Dermis microvascular lymphatic vessel endothelial cell (primary cell): Measurements from ENCODE around the gene TK2. TPM values are rescaled to one million over a fixed set of nuclear protein-coding genes. Genes with fewer than 3 reads are reported as not detected.
"Not testable (repeated sequence)": the region's sequence is repeated elsewhere in the genome, so short reads cannot be mapped to it uniquely, and the experiment has no call there.

Experiments used
- DNase-seq, 2 donors: peaks; one replicate each; pipeline versions ENCODE4 v3.0.0 to v3.0.0-alpha.2; 2010; ENCODE audit warnings: low read depth in 2 of 2
- total RNA-seq: library from RNA; depleted of rRNA; stranded (reverse); fragments of >200 nt; gene quantifications from 2 replicates; pipeline ENCODE4 v1.2.1, GENCODE V29; 2014

The TK2 gene
- total RNA-seq, 1 donor from 2014 or later: 25.7 TPM

DNA sequence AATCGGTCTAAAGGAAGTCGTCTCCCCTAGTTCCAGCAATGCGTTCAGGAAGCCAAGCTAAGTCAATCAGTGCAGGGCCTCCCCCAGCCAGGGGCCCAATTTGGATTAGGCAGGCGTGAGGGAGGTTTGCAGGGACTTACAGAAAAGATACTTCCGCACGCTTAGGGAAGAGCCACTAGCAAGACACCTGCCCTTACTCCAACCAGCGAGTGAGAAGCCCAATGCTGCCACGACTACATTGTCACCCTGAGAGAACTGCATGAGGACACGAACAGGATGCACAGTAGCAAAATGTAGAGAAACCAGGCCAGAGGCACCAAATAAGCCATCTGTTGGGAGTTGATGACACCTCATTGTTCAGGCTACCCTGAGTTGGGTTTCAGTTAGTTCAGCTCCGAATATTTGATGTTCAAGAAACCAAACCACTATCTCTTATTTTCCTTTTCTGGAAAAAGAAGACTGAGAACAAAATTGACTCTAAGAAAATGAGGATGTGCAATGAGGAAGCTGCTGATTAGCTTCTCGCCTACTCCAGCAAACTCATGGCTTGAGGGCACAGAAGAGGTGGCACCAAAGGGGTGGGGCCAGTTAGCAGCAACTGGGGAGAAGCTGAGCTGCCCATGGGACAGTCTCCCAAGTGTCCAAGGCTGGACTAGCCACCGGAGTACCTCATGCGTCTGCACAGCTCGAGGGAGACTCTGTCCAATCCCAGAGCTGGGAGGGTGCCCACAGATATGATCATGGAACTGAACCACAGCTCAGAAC, 29.3 kb downstream of the TK2 start:
- DNase-seq: no peak

DNA sequence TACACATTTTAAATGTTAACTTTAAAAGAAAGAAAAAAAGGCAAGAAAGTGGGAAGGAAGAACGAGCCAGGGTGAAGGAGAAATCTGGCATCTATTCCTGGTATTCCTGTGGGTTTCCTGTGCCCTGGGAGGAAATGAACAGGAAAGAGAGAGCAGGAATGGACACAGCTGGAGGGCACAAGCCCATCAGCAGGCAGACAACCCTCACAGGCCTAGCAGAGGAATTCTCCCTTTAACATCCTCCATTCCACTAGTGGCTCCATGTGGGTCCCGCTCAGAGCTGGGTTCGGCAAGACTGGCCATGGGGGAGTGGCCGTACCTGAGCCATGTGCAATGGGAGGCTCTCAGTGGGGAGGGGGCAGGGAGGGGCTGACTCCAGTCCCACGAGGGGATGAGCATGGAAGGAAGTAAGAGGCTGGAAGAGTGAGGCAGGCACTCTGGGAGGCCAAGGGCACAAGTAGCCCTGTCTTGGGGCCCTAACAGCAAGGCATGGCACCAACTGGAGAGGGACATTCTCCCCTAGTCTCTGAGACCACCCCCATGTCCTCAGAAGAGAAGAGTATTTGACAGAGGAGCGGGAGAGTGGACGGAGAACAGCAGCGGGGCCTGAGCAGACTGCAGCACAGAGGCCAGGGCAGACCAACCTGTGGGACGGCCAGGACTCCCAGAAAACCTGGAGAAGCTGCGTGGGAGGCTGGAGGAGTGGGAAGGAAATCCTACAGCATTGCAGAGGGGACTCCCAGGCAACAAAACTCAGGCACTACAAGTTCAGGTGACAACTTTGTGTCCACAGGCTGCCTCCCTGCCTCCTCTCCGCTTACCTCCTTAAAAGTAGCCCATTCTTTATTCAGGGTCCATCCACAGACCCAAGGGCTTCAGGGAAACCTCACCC, 30.2 kb downstream of the TK2 start:
- DNase-seq: peak in 1 of 2 donors; percentile 38

DNA sequence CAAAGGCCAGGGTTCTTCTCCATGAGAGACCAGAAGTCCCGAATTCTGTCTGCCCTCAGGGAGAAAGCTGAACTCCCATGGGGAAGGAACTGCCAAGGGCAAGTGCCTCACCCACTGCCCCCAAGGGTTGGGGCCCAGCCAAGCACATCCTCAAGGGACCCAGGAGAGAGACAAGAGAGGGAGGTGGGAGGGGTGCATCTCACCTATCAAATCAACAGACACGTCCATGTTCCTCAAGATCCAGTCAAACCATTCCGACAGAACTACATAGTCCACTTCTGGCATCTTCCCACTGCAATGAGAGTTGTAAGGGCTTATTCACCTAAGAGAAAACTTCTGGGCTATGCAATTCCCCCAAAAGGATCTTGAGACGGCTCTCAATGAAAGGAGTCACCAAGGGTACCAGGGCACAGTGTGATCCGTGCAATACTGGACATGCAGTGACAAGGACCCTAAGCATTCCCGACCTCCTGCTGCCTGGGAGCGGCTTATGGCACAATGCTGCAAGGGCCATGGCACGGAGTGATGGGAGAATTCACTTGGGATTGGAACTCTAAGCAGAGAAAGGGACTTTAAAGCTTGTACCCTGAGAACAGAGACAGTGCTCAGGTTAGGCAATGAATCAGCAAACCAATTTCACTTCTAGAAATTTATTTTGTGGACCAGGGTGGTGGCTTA, 32.2 kb downstream of the TK2 start:
- DNase-seq: no peak

DNA sequence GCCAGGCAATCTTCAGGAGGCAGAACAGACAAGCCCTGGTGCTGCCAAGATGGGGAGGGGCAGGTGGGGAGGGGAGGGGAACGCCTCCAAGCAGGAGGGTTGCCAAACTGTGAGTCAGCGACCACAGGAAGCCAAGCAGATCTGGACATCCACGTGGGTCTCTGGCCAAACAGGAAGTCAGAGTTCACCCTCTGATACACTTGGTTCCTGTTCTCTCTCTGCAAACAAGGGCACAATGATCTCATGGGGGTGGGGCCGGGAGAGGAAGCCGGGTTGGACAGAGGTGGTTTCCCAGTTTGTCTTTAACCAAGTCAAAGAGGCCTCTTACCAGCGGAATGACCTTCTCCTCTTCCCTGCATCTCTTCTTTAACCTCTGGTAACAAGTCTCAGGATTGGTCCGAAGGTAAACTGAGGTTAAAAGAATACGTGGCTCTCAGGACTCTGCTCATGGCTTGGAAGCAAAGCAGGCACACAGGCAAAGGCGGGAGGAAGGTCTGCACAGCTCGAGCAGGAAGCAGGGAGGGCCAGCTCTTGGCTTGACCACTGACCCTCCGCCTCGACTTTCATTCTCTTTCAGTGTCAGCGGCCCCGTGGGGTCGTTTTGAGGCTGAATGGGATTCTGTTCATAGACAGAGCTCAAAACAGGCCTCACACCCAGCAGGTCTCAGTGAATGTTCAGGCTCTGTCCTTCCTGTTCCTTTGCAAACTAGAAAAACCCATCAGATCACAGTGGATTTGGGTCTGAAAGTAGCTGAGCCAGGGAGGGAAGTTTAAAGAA, 32.9 kb downstream of the TK2 start:
- peak; percentile 100 for DNase-seq

DNA sequence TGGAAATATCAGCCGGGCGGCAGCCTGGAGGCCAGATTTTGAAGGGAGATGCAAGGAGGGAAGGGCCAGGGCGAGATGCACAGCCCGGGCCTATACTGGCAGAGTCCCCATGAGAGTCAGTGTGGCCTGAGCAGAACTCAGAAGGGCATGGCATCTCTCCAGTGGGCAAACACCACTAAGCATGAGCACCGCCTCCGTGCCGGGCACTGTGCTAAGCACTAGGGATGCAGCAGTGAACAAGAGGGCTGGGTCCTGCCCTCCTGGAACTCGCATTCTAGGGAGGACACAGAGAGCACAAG, 33.5 kb downstream of the TK2 start:
- DNase-seq: no peak

DNA sequence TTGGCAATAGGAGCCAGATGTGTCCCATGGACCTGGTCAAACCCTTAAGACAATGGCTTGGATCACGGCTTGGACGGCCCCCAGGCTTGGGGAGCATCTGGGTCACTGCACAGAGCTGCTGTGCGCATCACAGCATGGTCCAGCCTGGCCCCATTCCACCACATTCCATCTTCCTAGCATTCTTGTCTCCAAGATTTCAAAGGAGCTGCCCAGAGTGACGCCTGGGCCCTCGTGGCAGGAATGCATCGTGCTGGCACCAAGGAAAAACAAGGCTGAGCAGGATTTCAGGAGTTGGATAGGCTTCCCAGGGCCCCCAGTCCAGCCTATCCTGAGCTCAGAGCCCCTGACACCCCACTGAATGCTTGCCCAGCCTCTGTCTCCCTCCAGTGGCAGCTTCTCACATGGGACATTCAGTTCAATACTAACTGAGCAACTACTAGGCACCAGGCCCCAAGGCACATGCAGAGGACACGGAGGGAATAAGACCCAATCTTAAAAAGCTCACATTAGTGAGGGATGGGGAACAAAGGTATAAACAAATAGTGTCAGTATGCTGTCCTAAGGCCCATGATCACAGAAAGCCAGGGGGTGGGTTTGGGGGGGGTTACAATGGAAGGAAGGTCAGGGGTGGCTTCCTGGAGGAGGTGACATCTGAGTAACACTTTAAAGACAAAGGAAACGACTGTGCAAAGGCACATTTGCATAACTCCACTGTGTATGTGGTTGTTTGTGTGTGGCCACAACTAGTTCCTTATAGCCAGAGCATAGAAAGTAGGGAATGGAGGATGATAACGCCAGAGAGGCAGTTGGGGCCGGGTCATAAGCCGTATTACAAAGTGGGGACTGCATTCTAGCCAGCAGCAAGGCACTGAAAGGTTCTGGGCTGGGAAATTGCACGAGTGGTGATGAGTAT, 34.1 kb downstream of the TK2 start:
- peak; percentile 57 to 75 for DNase-seq

DNA sequence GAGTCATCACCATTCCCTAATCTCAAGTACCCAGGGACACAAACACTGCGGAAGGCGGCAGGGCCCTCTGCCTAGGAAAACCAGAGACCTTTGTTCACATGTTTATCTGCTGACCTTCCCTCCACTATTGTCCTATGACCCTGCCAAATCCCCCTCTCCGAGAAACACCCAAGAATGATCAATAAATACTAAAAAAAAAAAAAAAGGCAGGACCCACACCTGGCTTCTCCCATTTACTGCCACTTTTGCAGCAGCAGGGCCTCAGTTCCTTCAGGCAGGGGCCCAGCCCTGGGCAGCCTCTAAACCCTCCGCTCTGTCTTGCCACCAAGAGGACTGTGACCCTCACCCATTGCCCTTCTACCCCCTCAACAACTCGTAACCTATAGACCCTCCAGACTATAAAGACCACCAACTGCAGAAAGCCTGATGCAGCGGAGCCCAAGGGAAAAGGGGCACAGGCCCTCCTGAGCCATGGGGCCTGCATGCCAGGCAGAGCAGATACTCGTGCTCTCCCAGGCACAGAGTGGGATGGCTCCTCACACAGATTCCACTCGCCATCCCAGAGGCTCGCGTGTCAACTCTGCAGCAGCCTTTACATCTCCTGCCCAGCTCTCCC, 34.8 kb downstream of the TK2 start:
- not testable (repeated sequence) for DNase-seq

DNA sequence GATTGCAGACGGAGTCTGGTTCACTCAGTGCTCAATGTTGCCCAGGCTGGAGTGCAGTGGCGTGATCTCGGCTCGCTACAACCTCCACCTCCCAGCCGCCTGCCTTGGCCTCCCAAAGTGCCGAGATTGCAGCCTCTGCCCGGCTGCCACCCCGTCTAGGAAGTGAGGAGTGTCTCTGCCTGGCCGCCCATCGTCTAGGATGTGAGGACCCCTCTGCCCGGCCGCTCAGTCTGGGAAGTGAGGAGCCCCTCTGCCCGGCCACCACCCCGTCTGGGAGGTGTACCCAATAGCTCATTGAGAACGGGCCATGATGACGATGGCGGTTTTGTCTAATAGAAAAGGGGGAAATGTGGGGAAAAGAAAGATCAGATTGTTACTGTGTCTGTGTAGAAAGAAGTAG, 35.5 kb downstream of the TK2 start:
- not testable (repeated sequence) for DNase-seq

DNA sequence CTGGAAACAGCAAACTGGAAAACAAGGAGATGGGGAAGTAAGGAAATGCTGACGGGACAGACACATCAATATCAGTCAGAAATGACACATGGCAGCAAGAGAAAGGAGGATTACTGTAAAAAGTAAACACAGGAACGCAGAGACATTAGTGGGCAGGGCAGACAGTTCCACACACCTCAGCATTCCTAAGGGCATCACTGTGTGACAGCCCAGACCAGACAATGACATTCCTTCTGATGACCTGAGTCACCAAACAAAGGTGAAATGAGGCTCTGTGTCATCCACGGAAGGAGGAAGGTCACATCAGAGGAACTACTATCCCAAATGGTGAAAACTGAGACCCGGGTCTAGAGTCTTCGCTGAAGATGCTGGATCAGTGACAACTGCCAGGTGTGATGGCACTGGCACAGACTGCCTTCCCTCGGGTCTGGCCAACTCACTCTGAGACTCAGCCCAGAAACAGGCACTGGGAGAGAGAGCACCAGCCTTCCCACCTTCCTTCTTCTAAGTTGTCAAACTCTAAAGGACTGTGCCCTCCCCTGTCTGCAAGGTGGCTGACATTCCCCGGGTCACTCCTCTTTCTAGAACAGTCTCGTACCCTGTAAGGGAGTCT, 36.7 kb downstream of the TK2 start:
- DNase-seq: peak in 1 of 2 donors; percentile 25

DNA sequence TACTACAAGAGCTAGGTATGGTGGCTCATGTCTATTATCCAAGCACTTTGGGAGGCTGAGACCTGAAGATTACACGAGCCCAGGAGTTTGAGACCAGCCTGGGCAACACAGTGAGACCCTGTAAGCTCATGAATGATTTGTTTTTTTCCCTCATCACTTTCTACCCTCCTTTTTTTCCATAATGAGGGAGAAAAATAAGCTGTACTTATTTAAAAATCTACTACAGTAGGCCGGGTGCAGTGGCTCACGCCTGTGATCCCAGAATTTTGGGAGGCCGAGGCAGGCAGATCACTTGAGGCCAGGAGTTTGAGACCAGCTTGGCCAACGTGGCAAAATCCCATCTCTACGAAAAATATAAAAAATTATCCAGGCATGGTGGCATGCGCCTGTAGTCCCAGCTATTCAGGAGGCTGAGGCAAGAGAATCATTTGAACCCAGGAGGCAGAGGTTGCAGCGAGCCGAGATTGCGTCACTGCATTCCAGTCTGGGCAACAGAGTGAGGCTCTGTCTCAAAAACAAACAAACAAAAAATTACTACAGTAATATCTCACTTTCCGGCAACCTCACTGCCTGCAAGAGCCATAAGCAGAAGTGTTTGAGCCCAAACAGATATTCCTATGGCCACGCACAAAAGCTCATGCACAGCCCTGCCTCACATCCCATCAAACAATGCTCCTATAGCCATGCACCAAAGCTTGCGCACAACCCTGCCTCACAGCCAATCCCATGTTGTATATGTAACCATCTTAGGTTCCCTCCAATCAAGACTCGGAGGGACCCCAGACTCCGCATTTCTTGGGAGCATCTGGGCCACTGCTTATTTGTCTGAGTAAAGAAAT, 37.4 kb downstream of the TK2 start:
- DNase-seq: peak; percentile 38 to 58

DNA sequence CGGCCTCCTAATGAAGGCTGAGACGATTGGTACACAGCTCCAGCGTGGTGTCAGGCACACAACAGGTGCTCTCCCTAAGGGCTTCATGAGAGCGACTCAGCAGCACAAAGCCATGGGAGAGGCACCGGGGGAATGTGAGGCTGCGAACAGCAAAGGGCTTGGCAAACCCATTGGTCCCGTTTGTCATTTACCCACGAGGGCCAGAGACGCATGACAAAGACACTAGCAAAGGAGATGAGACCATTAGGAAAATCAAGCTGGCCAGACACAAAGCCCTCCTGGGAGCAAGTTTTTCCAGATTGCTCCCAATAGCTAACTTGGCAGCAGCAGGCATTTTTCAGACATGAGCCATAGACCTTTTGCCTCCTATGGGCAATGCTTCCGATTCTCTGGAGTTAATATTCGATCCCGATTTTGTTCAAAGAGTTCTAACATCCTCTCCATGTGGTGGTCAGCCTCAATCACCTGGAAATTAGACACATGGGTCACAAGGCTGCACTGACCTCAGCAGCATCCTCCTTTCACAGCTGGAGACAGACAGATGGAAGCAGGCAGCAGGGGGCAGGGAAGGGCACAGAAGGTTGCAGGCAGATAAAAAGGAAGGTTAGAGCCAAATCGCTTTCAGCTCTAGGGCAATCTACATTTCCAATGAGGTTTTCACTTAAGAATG, 38.2 kb downstream of the TK2 start:
- peak; percentile 62 to 66 for DNase-seq

DNA sequence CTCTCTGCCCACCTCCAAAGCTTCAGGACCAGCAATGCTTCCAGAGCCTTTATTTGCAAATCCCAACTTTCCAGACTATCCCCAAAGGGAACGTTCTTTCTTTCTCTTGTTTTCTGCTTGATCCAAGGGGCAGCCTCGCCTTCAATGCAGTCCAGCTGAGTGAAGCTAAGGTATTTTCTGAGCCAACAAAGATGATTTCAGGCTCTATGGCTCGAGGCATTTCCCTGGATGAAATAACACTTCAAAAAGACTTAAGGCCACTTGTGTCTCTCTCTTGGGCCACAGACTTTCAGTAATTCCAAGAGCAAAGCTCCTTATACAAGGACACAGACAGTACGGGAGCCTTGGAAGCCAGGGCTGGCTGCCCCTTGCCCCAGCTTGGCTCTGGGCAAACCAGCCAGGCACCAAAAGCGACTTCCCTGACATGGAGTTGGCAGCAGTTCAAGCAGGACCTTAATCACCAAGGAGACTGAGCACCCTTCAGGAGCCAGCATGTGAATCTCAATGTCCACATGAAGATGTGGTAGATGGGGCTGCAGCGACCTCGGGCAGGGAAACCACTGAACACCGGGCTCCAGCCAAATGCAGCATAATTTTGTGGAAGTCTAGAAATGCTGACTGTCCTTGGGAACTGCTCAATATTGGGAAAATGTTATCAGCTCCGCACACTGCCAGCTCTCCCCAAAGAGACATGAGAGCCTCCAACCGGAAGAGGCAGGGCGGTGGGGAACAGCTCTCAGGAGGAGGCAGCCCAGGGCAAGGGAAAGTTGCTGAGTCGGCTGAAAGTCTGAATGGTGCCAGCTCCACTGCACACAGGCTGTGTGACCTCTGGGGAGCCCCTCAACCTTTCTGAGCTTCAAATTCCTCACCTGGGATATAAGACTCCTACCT, 39.0 kb downstream of the TK2 start:
- DNase-seq: no peak

DNA sequence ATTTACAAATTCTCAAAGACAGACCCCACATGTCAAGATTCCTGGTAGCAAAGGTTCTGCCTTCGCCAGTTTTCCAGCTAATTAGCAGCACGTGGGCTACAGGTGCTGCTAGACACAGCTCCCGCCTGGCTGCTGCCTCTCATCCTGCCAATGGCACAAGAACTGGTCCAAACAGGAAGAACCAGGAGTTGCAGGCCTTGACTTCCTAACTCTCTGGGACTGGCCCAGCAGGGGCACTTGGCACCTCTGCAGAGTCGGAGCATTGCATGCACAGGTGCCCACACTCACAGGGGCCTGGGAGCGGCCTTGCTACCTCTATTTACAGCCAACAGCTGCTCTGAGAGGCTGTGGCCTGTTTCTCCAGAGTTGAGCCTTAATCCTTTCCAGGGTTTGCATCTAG, 39.6 kb downstream of the TK2 start:
- no peak for DNase-seq

DNA sequence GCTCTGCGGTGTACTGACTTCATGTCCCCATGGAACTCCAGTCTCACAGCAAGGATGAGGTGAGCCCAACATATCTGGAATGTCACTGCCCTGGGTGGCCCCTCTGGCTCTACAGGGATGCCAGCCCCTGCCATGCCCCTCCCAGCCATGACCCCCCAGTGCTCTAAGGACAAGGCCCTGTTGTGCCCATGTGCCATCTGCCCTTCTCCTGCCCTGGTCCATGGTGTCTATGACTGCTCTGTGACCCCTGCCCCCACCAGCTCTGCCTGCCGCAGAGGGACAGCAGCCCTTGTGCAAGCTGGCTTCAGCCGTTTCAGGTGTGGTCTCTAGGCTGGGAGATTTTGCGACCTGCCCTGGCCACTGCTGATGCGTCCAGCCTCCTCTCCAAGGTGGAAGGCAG, 40.3 kb downstream of the TK2 start:
- DNase-seq: no peak

DNA sequence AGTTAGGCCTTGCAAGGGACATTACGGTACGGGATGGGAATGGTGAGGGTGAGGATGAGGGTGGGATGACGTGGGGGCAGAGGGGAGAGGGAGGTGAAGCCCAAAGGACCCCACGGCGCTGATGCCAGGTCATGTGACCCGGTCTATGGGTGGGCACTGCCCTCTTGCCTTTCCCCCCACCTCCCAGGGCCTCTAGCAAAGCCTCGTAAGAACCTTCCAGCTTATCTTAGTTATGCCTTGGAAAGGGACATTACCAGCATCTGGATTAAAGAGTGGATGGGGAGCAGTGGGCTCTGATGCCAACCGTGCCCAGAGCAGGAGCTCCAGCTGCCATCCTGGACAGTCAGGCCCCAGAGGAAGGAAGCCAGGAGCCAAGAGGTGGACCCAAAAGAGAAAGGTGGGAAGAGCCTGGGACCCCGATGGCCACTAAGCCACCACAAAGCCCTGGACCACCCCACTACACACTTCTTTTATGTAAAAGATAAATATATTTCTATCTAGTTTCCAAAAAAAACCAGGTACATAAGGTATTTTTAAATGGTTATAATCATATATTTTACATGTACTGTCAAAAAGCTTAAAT, 40.9 kb downstream of the TK2 start:
- DNase-seq: no peak

DNA sequence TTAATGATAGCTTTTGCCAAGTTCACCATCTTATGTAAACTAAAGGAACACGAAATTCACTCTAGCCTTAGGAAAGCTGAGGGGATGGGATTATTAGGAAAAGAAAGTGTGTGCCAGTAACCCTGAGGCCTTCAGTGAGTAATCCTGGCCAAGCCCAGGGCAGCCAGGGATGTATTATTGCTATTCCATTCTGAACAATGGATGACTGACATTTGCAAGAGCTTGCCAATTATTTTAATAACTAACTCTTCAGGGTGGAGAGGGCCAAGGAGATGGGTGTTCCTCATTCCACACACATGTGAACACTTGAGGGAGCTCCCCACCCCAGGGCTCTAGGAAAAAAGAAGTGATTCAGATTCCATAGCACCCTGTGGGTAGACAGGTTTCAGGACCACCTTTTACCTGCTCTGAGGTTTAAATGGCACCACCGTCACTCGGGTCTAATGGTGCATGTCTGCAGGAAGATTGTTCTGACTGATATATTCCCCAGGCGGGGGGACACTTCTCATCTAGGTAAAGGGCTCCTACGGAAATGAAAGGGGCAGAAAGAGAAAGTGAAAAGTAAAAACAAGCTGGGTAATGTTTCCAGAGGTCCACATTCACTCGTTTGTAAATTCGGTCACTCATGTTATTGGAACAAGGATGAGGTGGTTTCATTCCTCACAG, 41.5 kb downstream of the TK2 start:
- DNase-seq: peak in 1 of 2 donors; percentile 69
